GM23338 (cell line): ENCODE data around the gene SRSF9. TPM values are rescaled to one million over a fixed set of nuclear protein-coding genes. Genes with fewer than 3 reads are reported as not detected.
"Not testable (repeated sequence)": the region's sequence is repeated elsewhere in the genome, so short reads cannot be mapped to it uniquely, and the experiment has no call there.

Experiments
- ATAC-seq: fragments of 200-7000 bp; cut with Tn5 transposase; 3 replicates; pipeline ENCODE4 v1.9.1; 2020
- DNase-seq: peaks from one replicate; pipeline ENCODE4 v3.0.0-alpha.2; 2015; ENCODE audit warnings: low spot score
- H2AFZ ChIP-seq: fragments of 200-600 bp; sonication (generic); 2 replicates; pipeline ENCODE4 v1.8.0; 2016; ENCODE audit warnings: antibody characterized with exemption, mild to moderate bottlenecking, moderate library complexity
- H3F3A ChIP-seq: fragments of 200-600 bp; sonication (generic); replicated peaks from 2 replicates; pipeline ENCODE4 v1.8.0; 2017; ENCODE audit warnings: antibody characterized with exemption, mixed run types, low read depth
- H3K27ac ChIP-seq: fragments of 200-600 bp; sonication (generic); 2 replicates; pipeline ENCODE4 v1.6.1; 2016; ENCODE audit warnings: low read depth
- H3K27me3 ChIP-seq: fragments of 200-600 bp; sonication (generic); 2 replicates; pipeline ENCODE4 v1.8.0; 2016; ENCODE audit warnings: mild to moderate bottlenecking, mixed run types, moderate library complexity; ENCODE audit not compliant: insufficient read depth
- H3K36me3 ChIP-seq: fragments of 200-600 bp; sonication (generic); 2 replicates; pipeline ENCODE4 v1.8.0; 2016; ENCODE audit warnings: mild to moderate bottlenecking; ENCODE audit not compliant: insufficient read depth
- H3K4me1 ChIP-seq: fragments of 200-600 bp; sonication (generic); 2 replicates; pipeline ENCODE4 v1.8.0; 2016; ENCODE audit warnings: mild to moderate bottlenecking, moderate library complexity; ENCODE audit not compliant: insufficient read depth
- H3K4me2 ChIP-seq: fragments of 200-600 bp; sonication (generic); 2 replicates; pipeline ENCODE4 v1.7.1; 2017; ENCODE audit warnings: mixed run types
- H3K4me3 ChIP-seq: fragments of 200-600 bp; sonication (generic); 2 replicates; pipeline ENCODE4 v1.6.1; 2016; ENCODE audit warnings: mixed run types
- H3K79me2 ChIP-seq: fragments of 200-600 bp; sonication (generic); replicated peaks from 2 replicates; pipeline ENCODE4 v1.8.0; 2017; ENCODE audit warnings: mild to moderate bottlenecking; ENCODE audit not compliant: insufficient read depth
- H3K9me2 ChIP-seq: fragments of 200-600 bp; sonication (generic); 2 replicates; pipeline ENCODE4 v1.8.0; 2017; ENCODE audit not compliant: insufficient read depth
- H4K20me1 ChIP-seq: fragments of 200-600 bp; sonication (generic); replicated peaks from 2 replicates; pipeline ENCODE4 v1.8.0; 2017; ENCODE audit warnings: mild to moderate bottlenecking; ENCODE audit not compliant: insufficient read depth
- H3K27ac Mint-ChIP-seq: 2 replicates; pipeline ENCODE4 v1.8.0; 2020; ENCODE audit warnings: inconsistent platforms, mild to moderate bottlenecking, moderate library complexity, mixed read lengths
- H3K27me3 Mint-ChIP-seq: 3 replicates; pipeline ENCODE4 v1.8.0; 2022; ENCODE audit warnings: low read depth, mild to moderate bottlenecking, moderate library complexity, mixed read lengths, inconsistent platforms; ENCODE audit not compliant: insufficient read depth, poor library complexity
- H3K36me3 Mint-ChIP-seq: 3 replicates; pipeline ENCODE4 v1.8.0; 2021; ENCODE audit warnings: low read depth, mild to moderate bottlenecking, inconsistent platforms, moderate library complexity, mixed read lengths
- H3K4me1 Mint-ChIP-seq: 3 replicates; pipeline ENCODE4 v1.8.0; 2020; ENCODE audit warnings: mild to moderate bottlenecking, inconsistent platforms, mixed read lengths
- H3K4me3 Mint-ChIP-seq: 3 replicates; pipeline ENCODE4 v1.8.0; 2021; ENCODE audit warnings: moderate library complexity, mild to moderate bottlenecking, inconsistent platforms, mixed read lengths
- H3K9me3 Mint-ChIP-seq: 3 replicates; pipeline ENCODE4 v1.8.0; 2020; ENCODE audit warnings: moderate library complexity, mild to moderate bottlenecking, inconsistent platforms, mixed read lengths
- CREB1 ChIP-seq: fragments of 250-450 bp; sonication (Bioruptor Pico); IDR thresholded peaks from 2 replicates; pipeline ENCODE4 v1.5.0; 2020; ENCODE audit warnings: low read depth, mild to moderate bottlenecking, moderate library complexity
- EZH2 ChIP-seq: fragments of 200-600 bp; sonication (generic); IDR thresholded peaks from one replicate; pipeline ENCODE4 v1.8.0; 2017; ENCODE audit warnings: antibody characterized with exemption, mild to moderate bottlenecking, low read depth; ENCODE audit not compliant: unreplicated experiment
- JUNB ChIP-seq: IDR thresholded peaks from one replicate; pipeline ENCODE4 v1.6.1; 2016; ENCODE audit warnings: antibody characterized with exemption; ENCODE audit not compliant: unreplicated experiment
- NANOG ChIP-seq: IDR thresholded peaks from 2 replicates; pipeline ENCODE4 v1.6.1; 2016; ENCODE audit warnings: antibody characterized with exemption, borderline replicate concordance
- POLR2AphosphoS5 ChIP-seq: IDR thresholded peaks from 2 replicates; pipeline ENCODE4 v1.6.1; 2016; ENCODE audit warnings: antibody characterized with exemption, low read depth
- STAT1 ChIP-seq: IDR thresholded peaks from one replicate; pipeline ENCODE4 v1.6.1; 2016; ENCODE audit warnings: antibody characterized with exemption; ENCODE audit not compliant: unreplicated experiment
- polyA plus RNA-seq: library from polyadenylated mRNA; unstranded; fragments of >200 nt; fragmentation: Nextera tagmentation; extraction: Ambion mirVana; gene quantifications from 2 replicates; pipeline ENCODE4 v1.2.1, GENCODE V29; 2016
- total RNA-seq: library from RNA; depleted of rRNA; stranded (reverse); fragments of >200 nt; shearing (Covaris generic); gene quantifications from 2 replicates; pipeline ENCODE4 v1.2.3, GENCODE V29; 2014
- TF ChIP-seq, protein P1 (sequence below): fragments of 250-450 bp; sonication (Bioruptor Pico); IDR thresholded peaks from 2 replicates; pipeline ENCODE4 v1.5.0; 2020; ENCODE audit warnings: mild to moderate bottlenecking, moderate library complexity
- TF ChIP-seq, protein P2 (sequence below): IDR thresholded peaks from one replicate; pipeline ENCODE4 v1.6.1; 2018; ENCODE audit warnings: antibody characterized with exemption; ENCODE audit not compliant: unreplicated experiment

Gene SRSF9
- total and polyA plus RNA-seq, 2 experiments from 2014 or later = 250 to 481 TPM

DNA sequence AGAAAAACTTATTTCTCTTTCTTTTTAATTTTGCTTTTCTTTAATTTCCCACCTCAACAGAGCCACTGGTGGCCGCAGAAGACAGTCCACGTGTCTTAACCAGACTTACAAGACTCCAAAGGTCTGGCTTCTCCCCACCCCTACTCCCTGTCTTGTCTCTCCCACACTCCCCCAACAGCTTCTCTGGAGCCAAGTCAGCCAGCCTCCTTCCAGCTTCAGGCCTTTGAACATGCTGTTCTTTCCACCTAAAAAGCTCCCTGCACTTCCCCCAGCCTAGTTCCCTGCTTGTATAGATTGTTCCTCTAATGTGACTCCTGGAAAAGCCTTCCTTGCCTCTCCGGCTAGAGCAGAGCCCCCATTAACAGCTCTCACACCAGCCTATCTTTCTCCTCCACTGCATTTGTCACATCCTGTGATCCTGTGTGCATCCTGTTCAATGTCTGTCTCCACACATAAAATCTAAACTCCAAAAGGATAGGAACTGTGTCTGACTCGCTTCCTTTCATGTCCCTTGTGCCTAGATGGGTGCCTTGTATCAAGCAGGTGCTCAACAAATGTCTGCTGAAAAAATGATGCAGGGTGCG lies 18.6 kb upstream of the SRSF9 start (continued):
- TF ChIP-seq, protein P1, sequence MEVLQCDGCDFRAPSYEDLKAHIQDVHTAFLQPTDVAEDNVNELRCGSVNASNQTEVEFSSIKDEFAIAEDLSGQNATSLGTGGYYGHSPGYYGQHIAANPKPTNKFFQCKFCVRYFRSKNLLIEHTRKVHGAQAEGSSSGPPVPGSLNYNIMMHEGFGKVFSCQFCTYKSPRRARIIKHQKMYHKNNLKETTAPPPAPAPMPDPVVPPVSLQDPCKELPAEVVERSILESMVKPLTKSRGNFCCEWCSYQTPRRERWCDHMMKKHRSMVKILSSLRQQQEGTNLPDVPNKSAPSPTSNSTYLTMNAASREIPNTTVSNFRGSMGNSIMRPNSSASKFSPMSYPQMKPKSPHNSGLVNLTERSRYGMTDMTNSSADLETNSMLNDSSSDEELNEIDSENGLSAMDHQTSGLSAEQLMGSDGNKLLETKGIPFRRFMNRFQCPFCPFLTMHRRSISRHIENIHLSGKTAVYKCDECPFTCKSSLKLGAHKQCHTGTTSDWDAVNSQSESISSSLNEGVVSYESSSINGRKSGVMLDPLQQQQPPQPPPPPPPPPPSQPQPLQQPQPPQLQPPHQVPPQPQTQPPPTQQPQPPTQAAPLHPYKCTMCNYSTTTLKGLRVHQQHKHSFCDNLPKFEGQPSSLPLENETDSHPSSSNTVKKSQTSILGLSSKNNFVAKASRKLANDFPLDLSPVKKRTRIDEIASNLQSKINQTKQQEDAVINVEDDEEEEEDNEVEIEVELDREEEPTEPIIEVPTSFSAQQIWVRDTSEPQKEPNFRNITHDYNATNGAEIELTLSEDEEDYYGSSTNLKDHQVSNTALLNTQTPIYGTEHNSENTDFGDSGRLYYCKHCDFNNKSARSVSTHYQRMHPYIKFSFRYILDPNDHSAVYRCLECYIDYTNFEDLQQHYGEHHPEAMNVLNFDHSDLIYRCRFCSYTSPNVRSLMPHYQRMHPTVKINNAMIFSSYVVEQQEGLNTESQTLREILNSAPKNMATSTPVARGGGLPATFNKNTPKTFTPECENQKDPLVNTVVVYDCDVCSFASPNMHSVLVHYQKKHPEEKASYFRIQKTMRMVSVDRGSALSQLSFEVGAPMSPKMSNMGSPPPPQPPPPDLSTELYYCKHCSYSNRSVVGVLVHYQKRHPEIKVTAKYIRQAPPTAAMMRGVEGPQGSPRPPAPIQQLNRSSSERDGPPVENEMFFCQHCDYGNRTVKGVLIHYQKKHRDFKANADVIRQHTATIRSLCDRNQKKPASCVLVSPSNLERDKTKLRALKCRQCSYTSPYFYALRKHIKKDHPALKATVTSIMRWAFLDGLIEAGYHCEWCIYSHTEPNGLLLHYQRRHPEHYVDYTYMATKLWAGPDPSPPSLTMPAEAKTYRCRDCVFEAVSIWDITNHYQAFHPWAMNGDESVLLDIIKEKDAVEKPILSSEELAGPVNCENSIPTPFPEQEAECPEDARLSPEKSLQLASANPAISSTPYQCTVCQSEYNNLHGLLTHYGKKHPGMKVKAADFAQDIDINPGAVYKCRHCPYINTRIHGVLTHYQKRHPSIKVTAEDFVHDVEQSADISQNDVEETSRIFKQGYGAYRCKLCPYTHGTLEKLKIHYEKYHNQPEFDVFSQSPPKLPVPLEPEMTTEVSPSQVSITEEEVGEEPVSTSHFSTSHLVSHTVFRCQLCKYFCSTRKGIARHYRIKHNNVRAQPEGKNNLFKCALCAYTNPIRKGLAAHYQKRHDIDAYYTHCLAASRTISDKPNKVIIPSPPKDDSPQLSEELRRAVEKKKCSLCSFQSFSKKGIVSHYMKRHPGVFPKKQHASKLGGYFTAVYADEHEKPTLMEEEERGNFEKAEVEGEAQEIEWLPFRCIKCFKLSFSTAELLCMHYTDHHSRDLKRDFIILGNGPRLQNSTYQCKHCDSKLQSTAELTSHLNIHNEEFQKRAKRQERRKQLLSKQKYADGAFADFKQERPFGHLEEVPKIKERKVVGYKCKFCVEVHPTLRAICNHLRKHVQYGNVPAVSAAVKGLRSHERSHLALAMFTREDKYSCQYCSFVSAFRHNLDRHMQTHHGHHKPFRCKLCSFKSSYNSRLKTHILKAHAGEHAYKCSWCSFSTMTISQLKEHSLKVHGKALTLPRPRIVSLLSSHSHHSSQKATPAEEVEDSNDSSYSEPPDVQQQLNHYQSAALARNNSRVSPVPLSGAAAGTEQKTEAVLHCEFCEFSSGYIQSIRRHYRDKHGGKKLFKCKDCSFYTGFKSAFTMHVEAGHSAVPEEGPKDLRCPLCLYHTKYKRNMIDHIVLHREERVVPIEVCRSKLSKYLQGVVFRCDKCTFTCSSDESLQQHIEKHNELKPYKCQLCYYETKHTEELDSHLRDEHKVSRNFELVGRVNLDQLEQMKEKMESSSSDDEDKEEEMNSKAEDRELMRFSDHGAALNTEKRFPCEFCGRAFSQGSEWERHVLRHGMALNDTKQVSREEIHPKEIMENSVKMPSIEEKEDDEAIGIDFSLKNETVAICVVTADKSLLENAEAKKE = no peak

DNA sequence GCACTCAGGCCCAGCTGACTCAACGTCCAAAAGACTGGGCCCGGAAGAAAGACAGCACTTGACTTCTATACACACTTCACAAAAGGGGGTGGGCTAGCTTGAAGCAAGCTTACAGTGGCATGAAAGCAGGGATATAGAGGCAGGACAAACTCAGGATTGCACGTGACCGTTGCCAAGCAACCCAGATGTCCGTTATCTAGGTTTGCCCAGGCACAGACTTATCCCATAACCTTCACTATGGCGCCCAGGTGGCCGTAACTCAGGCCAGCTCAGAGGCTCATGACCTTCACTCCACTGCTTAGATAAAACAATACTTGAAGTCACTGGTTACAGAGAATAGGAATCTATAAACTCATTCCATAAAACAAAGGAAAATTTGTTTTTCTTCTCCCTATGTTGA lies 18.0 kb upstream of the SRSF9 start:
- H3K36me3 Mint-ChIP-seq, H3K4me1 Mint-ChIP-seq, H3K4me2 ChIP-seq, H3K36me3 ChIP-seq, H3K9me3 Mint-ChIP-seq, H3F3A ChIP-seq, ATAC-seq, DNase-seq, H3K4me1 ChIP-seq, H3K4me3 Mint-ChIP-seq, H3K27me3 Mint-ChIP-seq, H4K20me1 ChIP-seq, H2AFZ ChIP-seq, H3K9me2 ChIP-seq, H3K27ac ChIP-seq, H3K27ac Mint-ChIP-seq, H3K27me3 ChIP-seq, H3K79me2 ChIP-seq, H3K4me3 ChIP-seq: not testable (repeated sequence)

DNA sequence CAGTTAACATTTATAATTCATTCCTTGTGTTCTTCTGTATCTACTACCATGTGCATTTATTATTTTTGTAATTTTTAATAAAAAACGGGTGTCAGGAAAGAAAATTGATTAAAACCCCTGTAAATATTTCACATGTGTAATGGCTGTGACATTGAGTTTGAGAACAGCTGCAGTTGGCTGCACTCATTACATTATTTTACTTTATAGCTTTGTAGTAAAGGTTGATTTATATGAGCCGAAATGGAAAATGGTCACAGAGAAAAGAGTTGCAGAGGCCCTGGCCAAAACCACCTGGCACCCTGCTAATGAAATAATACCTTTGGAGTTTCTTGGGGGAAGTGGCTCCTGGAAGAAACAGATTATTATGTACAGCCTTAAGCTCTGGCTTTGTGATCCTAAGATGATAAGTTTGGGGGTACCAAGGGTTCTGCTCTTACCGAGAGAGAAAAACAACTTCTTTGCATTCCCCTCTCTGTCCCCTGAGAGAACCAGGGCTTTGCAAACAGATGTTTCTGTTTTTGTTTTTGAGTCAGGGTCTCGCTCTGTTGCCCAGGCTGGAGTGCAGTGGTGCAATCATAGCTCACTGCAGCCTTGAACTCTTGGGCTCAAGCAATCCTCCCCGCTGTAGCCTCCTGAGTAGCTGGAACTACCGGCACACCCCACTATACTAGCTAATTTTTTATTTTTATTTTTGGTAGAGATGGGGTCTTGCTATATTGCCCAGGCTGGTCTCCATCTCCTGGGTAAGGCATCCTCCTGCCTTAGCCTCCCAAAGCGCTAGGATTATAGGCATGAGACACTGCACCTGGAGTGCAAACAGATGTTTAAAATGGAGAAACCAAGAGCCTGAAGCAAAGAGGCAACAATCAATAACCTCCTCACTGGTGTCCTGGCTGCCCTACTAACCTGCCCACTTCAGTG lies 16.7 kb upstream of the SRSF9 start:
- Histone ChIP-seq H3K36me3 (no peaks in the 10 kb centered on the region), H3K4me3 (no peak overlapping the region), H4K20me1 (no peaks in the 10 kb centered on the region), H3K9me2 (no peaks in the 10 kb centered on the region), H3K27ac (no peak overlapping the region), H3K27me3 (no peaks in the 10 kb centered on the region), H2AFZ (no peak overlapping the region), H3K79me2 (no peaks in the 10 kb centered on the region), H3K4me2 (no peak overlapping the region), H3K4me1 (no peaks in the 10 kb centered on the region), H3F3A (no peaks in the 10 kb centered on the region)
- H3K27ac Mint-ChIP-seq = no peak overlapping the region
- peaks cover 2% of the 10 kb centered on the region for H3K27me3 Mint-ChIP-seq
- H3K4me1 Mint-ChIP-seq = no peaks in the 10 kb centered on the region
- ATAC-seq (no peak), DNase-seq (no peak)
- H3K4me3 Mint-ChIP-seq = no peak overlapping the region
- H3K9me3 Mint-ChIP-seq = no peaks in the 10 kb centered on the region
- peaks cover 9% of the 10 kb centered on the region; the same call in 1 of the 3 replicates for H3K36me3 Mint-ChIP-seq
- TF ChIP-seq, protein P2, sequence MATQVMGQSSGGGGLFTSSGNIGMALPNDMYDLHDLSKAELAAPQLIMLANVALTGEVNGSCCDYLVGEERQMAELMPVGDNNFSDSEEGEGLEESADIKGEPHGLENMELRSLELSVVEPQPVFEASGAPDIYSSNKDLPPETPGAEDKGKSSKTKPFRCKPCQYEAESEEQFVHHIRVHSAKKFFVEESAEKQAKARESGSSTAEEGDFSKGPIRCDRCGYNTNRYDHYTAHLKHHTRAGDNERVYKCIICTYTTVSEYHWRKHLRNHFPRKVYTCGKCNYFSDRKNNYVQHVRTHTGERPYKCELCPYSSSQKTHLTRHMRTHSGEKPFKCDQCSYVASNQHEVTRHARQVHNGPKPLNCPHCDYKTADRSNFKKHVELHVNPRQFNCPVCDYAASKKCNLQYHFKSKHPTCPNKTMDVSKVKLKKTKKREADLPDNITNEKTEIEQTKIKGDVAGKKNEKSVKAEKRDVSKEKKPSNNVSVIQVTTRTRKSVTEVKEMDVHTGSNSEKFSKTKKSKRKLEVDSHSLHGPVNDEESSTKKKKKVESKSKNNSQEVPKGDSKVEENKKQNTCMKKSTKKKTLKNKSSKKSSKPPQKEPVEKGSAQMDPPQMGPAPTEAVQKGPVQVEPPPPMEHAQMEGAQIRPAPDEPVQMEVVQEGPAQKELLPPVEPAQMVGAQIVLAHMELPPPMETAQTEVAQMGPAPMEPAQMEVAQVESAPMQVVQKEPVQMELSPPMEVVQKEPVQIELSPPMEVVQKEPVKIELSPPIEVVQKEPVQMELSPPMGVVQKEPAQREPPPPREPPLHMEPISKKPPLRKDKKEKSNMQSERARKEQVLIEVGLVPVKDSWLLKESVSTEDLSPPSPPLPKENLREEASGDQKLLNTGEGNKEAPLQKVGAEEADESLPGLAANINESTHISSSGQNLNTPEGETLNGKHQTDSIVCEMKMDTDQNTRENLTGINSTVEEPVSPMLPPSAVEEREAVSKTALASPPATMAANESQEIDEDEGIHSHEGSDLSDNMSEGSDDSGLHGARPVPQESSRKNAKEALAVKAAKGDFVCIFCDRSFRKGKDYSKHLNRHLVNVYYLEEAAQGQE = no peak
- TF ChIP-seq STAT1 (no peak), CREB1 (CRISPR knock-in tag) (no peak), EZH2 (no peak), NANOG (no peak), JUNB (no peak), POLR2AphosphoS5 (no peak)
